CD4-positive, alpha-beta memory T cell (primary cell): Measurements from ENCODE around the gene CD99. TPM values are rescaled to one million over a fixed set of nuclear protein-coding genes. Genes with fewer than 3 reads are reported as not detected.
"Not testable (repeated sequence)": the region's sequence is repeated elsewhere in the genome, so short reads cannot be mapped to it uniquely, and the experiment has no call there.

Source experiments
- CTCF ChIA-PET: fragments of 350-600 bp; sonication (Branson Sonifier 250); formaldehyde crosslinking; loops from one replicate; lab custom pipeline; 2021; ENCODE audit warnings: inconsistent platforms; ENCODE audit not compliant: partially characterized antibody; lab: Charles Lee
- POLR2A ChIA-PET: fragments of 350-600 bp; sonication (Branson Sonifier 250); formaldehyde crosslinking; loops from one replicate; lab custom pipeline; 2021; ENCODE audit not compliant: partially characterized antibody; lab: Charles Lee
- DNase-seq, 5 donors: peaks; one replicate each; pipeline versions ENCODE4 v3.0.0 to v3.0.0-alpha.2; 2020 to 2022; ENCODE audit warnings: mixed read lengths in 1 of 5
- H3K27ac ChIP-seq: one replicate; pipeline ENCODE4 v1.7.0; 2013; ENCODE audit warnings: low read depth, low read length
- H3K27me3 ChIP-seq: 2 replicates; pipeline ENCODE4 v1.7.0; 2013; ENCODE audit warnings: mild to moderate bottlenecking, low read length, moderate library complexity; ENCODE audit not compliant: insufficient read depth
- H3K36me3 ChIP-seq: 2 replicates; pipeline ENCODE4 v1.7.0; 2013; ENCODE audit warnings: mild to moderate bottlenecking, low read length, moderate library complexity; ENCODE audit not compliant: insufficient read depth
- H3K4me1 ChIP-seq: 2 replicates; pipeline ENCODE4 v1.7.0; 2013; ENCODE audit warnings: mild to moderate bottlenecking, low read length, moderate library complexity; ENCODE audit not compliant: insufficient read depth
- H3K4me3 ChIP-seq, 2 donors: one replicate each; pipeline ENCODE4 v1.7.0; 2013; ENCODE audit warnings: low read length in 2 of 2, mild to moderate bottlenecking in 1 of 2
- H3K9me3 ChIP-seq, 2 donors: one replicate each; pipeline ENCODE4 v1.7.0; 2013; ENCODE audit warnings: low read length in 2 of 2, control low read depth in 1 of 2; ENCODE audit not compliant: control insufficient read depth in 1 of 2
- H3K27ac Mint-ChIP-seq, 7 donors: one replicate each; pipeline ENCODE4 v1.8.0; 2020 to 2021; ENCODE audit warnings: mixed read lengths in 7 of 7, mild to moderate bottlenecking in 6 of 7, inconsistent platforms in 3 of 7, moderate library complexity in 3 of 7
- H3K27me3 Mint-ChIP-seq, 2 donors: one replicate each; pipeline ENCODE4 v1.8.0; 2020 to 2021; ENCODE audit warnings: mixed read lengths in 2 of 2
- H3K36me3 Mint-ChIP-seq, 2 donors: one replicate each; pipeline ENCODE4 v1.8.0; 2020 to 2021; ENCODE audit warnings: mixed read lengths in 2 of 2, inconsistent platforms in 1 of 2, mild to moderate bottlenecking in 1 of 2
- H3K4me1 Mint-ChIP-seq, 4 donors: one replicate each; pipeline ENCODE4 v1.8.0; 2020 to 2021; ENCODE audit warnings: mixed read lengths in 4 of 4, mild to moderate bottlenecking in 1 of 4
- H3K4me3 Mint-ChIP-seq, 8 donors: one replicate each; pipeline ENCODE4 v1.8.0; 2020 to 2021; ENCODE audit warnings: mixed read lengths in 8 of 8, mild to moderate bottlenecking in 7 of 8, moderate library complexity in 6 of 8, inconsistent platforms in 3 of 8
- H3K9me3 Mint-ChIP-seq, 8 donors: one replicate each; pipeline ENCODE4 v1.8.0; 2020 to 2021; ENCODE audit warnings: mixed read lengths in 8 of 8, mild to moderate bottlenecking in 5 of 8, inconsistent platforms in 3 of 8, moderate library complexity in 1 of 8
- intact Hi-C: fragments of 100-400 bp; cut with micrococcal nuclease; formaldehyde crosslinking; loops from one replicate; pipeline ENCODE4 v1.15.1; 2023
- polyA plus RNA-seq, 2 donors: library from polyadenylated mRNA; unstranded; fragments of 300-500 nt; fragmentation: Illumina TruSeq; gene quantifications; one replicate each; pipeline ENCODE4 v1.2.3, GENCODE V29; 2021
- total RNA-seq, 2 experiments: library from RNA; stranded (reverse); gene quantifications; one replicate each; pipeline ENCODE4 v1.2.3, GENCODE V29; 2021

CD99 gene
- total and polyA plus RNA-seq, 4 experiments from 2014 or later: 283 to 400 (median 339) TPM

DNA sequence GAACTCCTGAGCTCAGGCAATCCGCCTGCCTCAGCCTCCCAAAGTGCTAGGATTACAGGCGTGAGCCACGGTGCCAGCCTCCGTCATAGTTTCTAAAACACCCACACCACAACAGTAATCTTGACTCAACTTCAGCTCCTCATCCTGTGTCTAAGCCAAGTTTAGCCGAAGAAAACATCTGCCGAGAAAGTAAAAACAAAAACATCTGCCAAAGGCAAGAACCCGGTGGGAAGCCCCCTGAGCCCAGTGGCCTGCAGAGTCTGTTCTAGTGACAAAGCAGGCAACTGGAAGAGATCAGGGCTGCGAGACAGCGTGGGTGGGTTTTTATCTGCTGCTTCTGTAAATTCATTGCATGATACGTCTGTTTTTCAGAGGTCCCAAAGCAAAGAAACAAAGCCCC is 26.6 kb upstream of the CD99 start:
- no peak overlapping the region for H3K4me3 Mint-ChIP-seq
- no peaks in the 10 kb centered on the region for H3K4me1 Mint-ChIP-seq
- H3K27me3 Mint-ChIP-seq: no peaks in the 10 kb centered on the region
- H3K9me3 ChIP-seq: no peaks in the 10 kb centered on the region
- H3K27me3 ChIP-seq: no peaks in the 10 kb centered on the region
- no peaks in the 10 kb centered on the region for H3K9me3 Mint-ChIP-seq
- ChIA-PET CTCF (no interaction called here), POLR2A (no interaction called here)
- intact Hi-C loops: no loop called here
- H3K4me3 ChIP-seq: no peak overlapping the region
- H3K27ac ChIP-seq: no peak overlapping the region
- no peaks in the 10 kb centered on the region for H3K36me3 ChIP-seq
- H3K4me1 ChIP-seq: no peaks in the 10 kb centered on the region
- no peak overlapping the region for H3K27ac Mint-ChIP-seq
- peaks cover 2 to 3% of the 10 kb centered on the region in 2 donors for H3K36me3 Mint-ChIP-seq
- DNase-seq: no peak

DNA sequence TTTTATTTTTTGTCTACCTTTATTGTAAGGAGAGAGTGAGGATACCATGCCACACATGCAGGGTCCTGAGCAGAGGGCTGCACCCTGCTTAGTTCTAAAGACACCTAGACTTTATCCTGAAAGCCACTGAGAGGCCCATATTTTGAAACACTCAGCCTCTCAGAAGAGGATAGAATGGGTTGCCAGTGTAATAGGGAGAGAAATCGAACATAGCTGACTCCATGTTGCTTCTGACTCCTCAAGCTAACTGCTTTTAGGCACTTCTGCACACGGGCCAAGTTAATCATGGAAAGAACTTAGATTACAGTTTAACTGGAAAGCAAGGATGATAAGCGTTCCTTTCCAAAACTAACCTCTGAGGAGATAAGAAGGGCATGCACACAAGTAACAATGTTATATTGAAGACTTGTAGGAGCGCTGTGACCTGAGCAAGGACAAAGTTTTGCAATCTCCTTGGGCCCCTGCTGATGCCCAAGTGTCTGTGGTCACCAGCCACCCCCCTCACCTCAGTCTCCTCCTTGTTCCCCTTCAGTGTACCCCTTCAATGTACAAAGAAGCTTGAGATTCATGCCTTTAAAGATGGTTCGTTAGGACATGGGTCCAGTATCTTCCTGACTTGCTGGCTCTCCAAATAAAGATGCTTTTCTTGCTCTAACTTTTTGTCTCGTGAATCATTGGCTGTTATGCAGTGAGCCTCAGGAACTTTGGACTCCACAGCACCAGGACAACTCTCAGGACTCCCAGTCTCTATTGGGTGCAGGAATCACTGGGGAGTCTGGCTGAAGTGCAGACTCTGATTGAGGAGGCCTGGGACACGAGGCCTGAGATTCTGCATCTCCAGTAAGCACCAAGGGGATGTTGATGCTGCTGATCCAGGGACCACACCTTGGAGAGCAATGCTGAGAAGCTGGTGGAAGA is 25.4 kb upstream of the CD99 start:
- H3K36me3 ChIP-seq: no peaks in the 10 kb centered on the region
- Mint-ChIP-seq H3K9me3 (no peaks in the 10 kb centered on the region), H3K4me3 (no peak overlapping the region), H3K4me1 (no peaks in the 10 kb centered on the region), H3K27ac (peak overlapping the region in 1 of 7 donors; percentile 37), H3K36me3 (peaks cover 2 to 3% of the 10 kb centered on the region in 2 donors), H3K27me3 (no peaks in the 10 kb centered on the region)
- H3K4me1 ChIP-seq: no peaks in the 10 kb centered on the region
- no peaks in the 10 kb centered on the region for H3K9me3 ChIP-seq
- DNase-seq: no peak
- H3K27ac ChIP-seq: no peak overlapping the region
- intact Hi-C loops: no loop called here
- CTCF ChIA-PET: no interaction called here
- H3K4me3 ChIP-seq: no peak overlapping the region
- POLR2A ChIA-PET: no interaction called here
- H3K27me3 ChIP-seq: no peaks in the 10 kb centered on the region

DNA sequence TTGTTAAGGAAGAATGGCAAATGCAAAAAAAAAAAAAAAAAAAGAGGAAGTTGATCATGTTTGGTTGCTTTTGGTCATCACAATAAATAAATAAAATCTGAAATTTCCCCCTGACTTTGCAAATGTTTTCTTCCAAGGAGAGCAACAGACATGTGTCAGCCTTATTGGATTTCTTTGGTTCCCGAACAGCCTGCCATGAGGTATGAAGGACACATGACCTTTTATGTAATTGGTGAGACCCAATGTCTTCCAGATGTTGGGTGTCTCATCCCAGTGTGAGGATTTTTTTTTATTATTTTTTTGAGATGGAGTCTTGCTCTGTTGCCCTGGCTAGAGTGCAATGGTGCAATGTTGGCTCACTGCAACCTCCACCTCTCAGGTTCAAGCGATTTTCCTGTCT is 24.6 kb upstream of the CD99 start:
- Mint-ChIP-seq H3K27ac (no peak overlapping the region), H3K4me1 (no peaks in the 10 kb centered on the region), H3K9me3 (no peaks in the 10 kb centered on the region), H3K27me3 (no peaks in the 10 kb centered on the region), H3K4me3 (no peak overlapping the region), H3K36me3 (peaks cover 2 to 3% of the 10 kb centered on the region in 2 donors)
- Histone ChIP-seq H3K4me1 (no peaks in the 10 kb centered on the region), H3K9me3 (no peaks in the 10 kb centered on the region), H3K27me3 (no peaks in the 10 kb centered on the region), H3K36me3 (no peaks in the 10 kb centered on the region), H3K4me3 (no peak overlapping the region), H3K27ac (no peak overlapping the region)
- no peak for DNase-seq
- CTCF ChIA-PET: no interaction called here
- POLR2A ChIA-PET: no interaction called here
- intact Hi-C loops: no loop called here

DNA sequence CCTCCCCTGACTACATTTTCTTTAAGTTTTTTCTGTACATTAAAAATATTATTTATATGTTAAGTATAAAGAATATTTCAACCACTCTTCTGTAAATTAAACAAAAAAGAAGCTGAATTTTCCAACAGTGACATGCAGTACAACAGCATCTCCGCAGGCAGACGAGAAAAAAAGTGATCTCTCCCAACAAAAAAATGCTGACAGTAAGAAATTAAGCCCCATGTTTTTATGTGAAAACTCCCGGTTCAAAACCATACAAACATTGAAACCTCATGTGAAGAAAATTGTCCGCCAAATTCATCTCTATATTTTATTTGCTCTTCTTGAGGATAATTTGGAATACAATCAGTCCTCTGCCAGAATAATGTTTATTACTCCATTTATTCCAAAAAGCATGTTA is 20.1 kb upstream of the CD99 start:
- H3K27me3 ChIP-seq: no peaks in the 10 kb centered on the region
- CTCF ChIA-PET: no interaction called here

DNA sequence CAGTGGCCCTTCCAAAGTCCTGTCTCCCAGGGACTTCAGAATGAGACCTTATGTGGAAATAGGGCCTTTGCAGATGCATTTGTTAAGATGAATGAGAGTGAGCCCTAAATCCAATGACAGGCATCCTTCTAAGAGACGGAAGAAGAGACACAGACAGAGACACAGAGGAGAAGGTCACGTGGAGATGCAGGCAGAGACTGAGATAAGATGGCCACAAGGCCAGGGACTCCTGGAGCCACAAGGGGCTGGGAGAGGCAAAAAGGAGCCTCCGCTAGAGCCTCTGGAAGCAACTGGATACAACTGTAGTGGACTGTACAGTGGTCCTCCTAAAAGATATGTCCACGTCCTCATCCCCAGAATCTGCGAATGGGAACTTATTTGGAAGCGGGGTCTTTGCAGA is 19.0 kb upstream of the CD99 start:
- H3K27ac ChIP-seq: no peak overlapping the region
- no peaks in the 10 kb centered on the region for H3K4me1 ChIP-seq
- no peak for DNase-seq
- no peak overlapping the region for H3K4me3 Mint-ChIP-seq
- H3K9me3 Mint-ChIP-seq: no peaks in the 10 kb centered on the region
- no peaks in the 10 kb centered on the region for H3K27me3 Mint-ChIP-seq
- no peaks in the 10 kb centered on the region for H3K9me3 ChIP-seq
- ChIA-PET CTCF (no interaction called here), POLR2A (no interaction called here)
- intact Hi-C loops: no loop called here
- H3K36me3 Mint-ChIP-seq: peaks cover 2 to 4% of the 10 kb centered on the region in 2 donors
- no peaks in the 10 kb centered on the region for H3K4me1 Mint-ChIP-seq
- no peak overlapping the region for H3K27ac Mint-ChIP-seq
- H3K27me3 ChIP-seq: no peaks in the 10 kb centered on the region
- no peak overlapping the region for H3K4me3 ChIP-seq
- H3K36me3 ChIP-seq: no peaks in the 10 kb centered on the region

More for the DNA sequence above, 20.1 kb upstream of the CD99 start:
- POLR2A ChIA-PET: no interaction called here
- Histone ChIP-seq H3K4me3 (no peak overlapping the region), H3K4me1 (no peaks in the 10 kb centered on the region), H3K36me3 (no peaks in the 10 kb centered on the region), H3K9me3 (no peaks in the 10 kb centered on the region), H3K27ac (no peak overlapping the region)
- no peak overlapping the region for H3K4me3 Mint-ChIP-seq
- no peak overlapping the region for H3K27ac Mint-ChIP-seq
- peaks cover 2% of the 10 kb centered on the region in 2 donors for H3K36me3 Mint-ChIP-seq
- H3K4me1 Mint-ChIP-seq: no peaks in the 10 kb centered on the region
- no peaks in the 10 kb centered on the region for H3K27me3 Mint-ChIP-seq
- intact Hi-C loops: no loop called here
- H3K9me3 Mint-ChIP-seq: no peaks in the 10 kb centered on the region
- no peak for DNase-seq

DNA sequence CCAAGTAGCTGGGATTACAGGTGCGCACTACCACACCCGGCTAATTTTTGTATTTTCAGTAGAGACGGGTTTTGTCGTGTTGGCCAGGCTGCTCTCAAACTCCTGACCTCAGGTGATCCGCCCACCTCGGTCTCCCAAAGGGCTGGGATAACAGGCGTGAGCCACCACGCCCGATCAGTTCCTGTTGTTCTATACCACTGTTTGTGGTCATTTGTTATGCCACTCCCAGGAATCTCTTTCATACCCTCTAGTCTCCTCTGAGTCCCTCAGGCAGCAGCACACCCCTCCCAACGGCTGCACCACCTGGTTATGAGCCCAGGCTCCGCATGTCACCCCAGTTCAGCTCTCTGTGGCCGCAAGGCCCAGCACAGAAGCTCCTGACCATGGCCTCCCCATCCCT is 17.5 kb upstream of the CD99 start:
- Histone ChIP-seq H3K4me1 (no peaks in the 10 kb centered on the region), H3K4me3 (no peak overlapping the region), H3K9me3 (no peaks in the 10 kb centered on the region), H3K27me3 (no peaks in the 10 kb centered on the region), H3K36me3 (no peaks in the 10 kb centered on the region), H3K27ac (no peak overlapping the region)
- H3K36me3 Mint-ChIP-seq: peaks cover 2 to 6% of the 10 kb centered on the region in 2 donors
- H3K27me3 Mint-ChIP-seq: no peaks in the 10 kb centered on the region
- CTCF ChIA-PET: no interaction called here
- no peaks in the 10 kb centered on the region for H3K9me3 Mint-ChIP-seq
- DNase-seq: no peak
- intact Hi-C loops: no loop called here
- no peaks in the 10 kb centered on the region for H3K4me1 Mint-ChIP-seq
- H3K4me3 Mint-ChIP-seq: no peak overlapping the region
- H3K27ac Mint-ChIP-seq: no peak overlapping the region
- POLR2A ChIA-PET: no interaction called here

DNA sequence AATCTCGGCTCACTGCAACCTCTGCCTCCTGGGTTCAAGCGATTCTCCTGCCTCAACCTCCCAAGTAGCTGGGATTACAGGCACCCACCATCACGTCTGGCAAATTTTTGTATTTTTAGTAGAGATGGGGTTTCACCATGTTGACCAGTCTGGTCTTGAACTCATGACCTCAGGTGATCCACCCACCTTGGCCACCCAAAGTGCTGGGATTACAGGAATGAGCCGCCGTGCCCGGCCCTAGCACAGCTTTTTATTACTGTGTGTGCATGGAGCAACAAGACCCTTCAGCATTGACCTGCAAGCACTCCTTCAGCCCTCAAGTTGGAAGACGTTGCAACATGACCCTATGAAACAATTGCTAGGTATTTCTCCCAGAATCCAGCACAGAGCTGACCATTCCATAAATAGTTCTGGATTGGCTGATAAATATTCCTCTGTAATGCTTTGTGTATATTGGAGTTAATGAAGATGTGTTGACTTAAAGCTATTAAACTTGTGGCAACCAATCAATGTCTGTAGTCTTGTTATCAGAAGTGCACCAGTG is 15.4 kb upstream of the CD99 start:
- H3K27ac Mint-ChIP-seq, H3K9me3 ChIP-seq, DNase-seq, H3K9me3 Mint-ChIP-seq, H3K4me3 Mint-ChIP-seq, intact Hi-C loops, H3K27ac ChIP-seq, H3K4me1 Mint-ChIP-seq, CTCF ChIA-PET, H3K27me3 Mint-ChIP-seq, H3K4me1 ChIP-seq, H3K36me3 ChIP-seq, H3K4me3 ChIP-seq, H3K27me3 ChIP-seq, POLR2A ChIA-PET: not testable (repeated sequence)
- peaks cover 2 to 11% of the 10 kb centered on the region in 2 donors for H3K36me3 Mint-ChIP-seq
